ENCODE measurements around the gene ENC1. TPM values are rescaled to one million over a fixed set of nuclear protein-coding genes. Genes with fewer than 3 reads are reported as not detected.

The ENC1 gene
- total RNA-seq, 1 donor from 2014 or later = 15.0 TPM

- no peaks in the 10 kb centered on the region for H3K36me3 ChIP-seq
- H3K9me3 ChIP-seq = no peaks in the 10 kb centered on the region
- no peaks in the 10 kb centered on the region for H3K4me1 ChIP-seq
- intact Hi-C loops (cut with DNase I) = no loop called here
- no peak for DNase-seq
- H3K27me3 ChIP-seq = no peaks in the 10 kb centered on the region
- H3K27ac ChIP-seq = no peak overlapping the region
- TF ChIP-seq CTCF (IDR thresholded peaks at IDR 0.05) = no peak
- ATAC-seq = no peak
- no peak overlapping the region for H3K4me3 ChIP-seq
These were observed 19.6 kb upstream of the ENC1 start for GRCh38 chr5:74660140-74660539.

GRCh38 chr5:74659172-74659571, 18.6 kb upstream of the ENC1 start:
- no peak for TF ChIP-seq CTCF (IDR thresholded peaks at IDR 0.05)
- ATAC-seq (no peak), DNase-seq (no peak)
- no peak overlapping the region for H3K27ac ChIP-seq
- no peak overlapping the region for H3K4me3 ChIP-seq
- intact Hi-C loops (cut with DNase I) = no loop called here
- H3K36me3 ChIP-seq = no peaks in the 10 kb centered on the region
- H3K9me3 ChIP-seq = no peaks in the 10 kb centered on the region
- H3K4me1 ChIP-seq = no peaks in the 10 kb centered on the region
- H3K27me3 ChIP-seq = no peaks in the 10 kb centered on the region

GRCh38 chr5:74657165-74657564, 16.6 kb upstream of the ENC1 start:
- Histone ChIP-seq H3K9me3 (no peaks in the 10 kb centered on the region), H3K4me3 (no peak overlapping the region), H3K36me3 (no peaks in the 10 kb centered on the region), H3K27me3 (no peaks in the 10 kb centered on the region), H3K27ac (no peak overlapping the region), H3K4me1 (no peaks in the 10 kb centered on the region)
- ATAC-seq (no peak), DNase-seq (no peak)
- intact Hi-C loops (cut with DNase I) = no loop called here
- no peak for TF ChIP-seq CTCF (IDR thresholded peaks at IDR 0.05)

- H3K9me3 ChIP-seq = no peaks in the 10 kb centered on the region
- no peak overlapping the region for H3K27ac ChIP-seq
- intact Hi-C loops (cut with DNase I) = no loop called here
- H3K4me1 ChIP-seq = no peaks in the 10 kb centered on the region
- TF ChIP-seq CTCF (IDR thresholded peaks at IDR 0.05) = no peak
- DNase-seq (no peak), ATAC-seq (no peak)
- H3K36me3 ChIP-seq = no peaks in the 10 kb centered on the region
- H3K4me3 ChIP-seq = no peak overlapping the region
- no peaks in the 10 kb centered on the region for H3K27me3 ChIP-seq
These were observed 15.2 kb upstream of the ENC1 start for GRCh38 chr5:74655716-74656115.

GRCh38 chr5:74655206-74655605, 14.7 kb upstream of the ENC1 start:
- Histone ChIP-seq H3K4me1 (no peaks in the 10 kb centered on the region), H3K36me3 (no peaks in the 10 kb centered on the region), H3K27ac (no peak overlapping the region), H3K4me3 (no peak overlapping the region), H3K27me3 (no peaks in the 10 kb centered on the region), H3K9me3 (no peaks in the 10 kb centered on the region)
- ATAC-seq = no peak
- intact Hi-C loops (cut with DNase I) = no loop called here
- TF ChIP-seq CTCF (IDR thresholded peaks at IDR 0.05) = no peak
- DNase-seq = no peak

- Histone ChIP-seq H3K4me1 (peaks cover 3% of the 10 kb centered on the region), H3K4me3 (no peak overlapping the region), H3K9me3 (no peaks in the 10 kb centered on the region), H3K27me3 (no peaks in the 10 kb centered on the region), H3K36me3 (no peaks in the 10 kb centered on the region), H3K27ac (no peak overlapping the region)
- intact Hi-C loops (cut with DNase I) = no loop called here
- TF ChIP-seq CTCF (IDR thresholded peaks at IDR 0.05) = no peak
- DNase-seq (no peak), ATAC-seq (no peak)
These were observed 13.5 kb upstream of the ENC1 start for GRCh38 chr5:74653991-74654390.

Data from upper lobe of right lung (tissue), 1 donor.